Spleen (tissue), 11 donors: Measurements from ENCODE around the gene EDEM3. TPM values are rescaled to one million over a fixed set of nuclear protein-coding genes. Genes with fewer than 3 reads are reported as not detected.

Experiments used
- DNase-seq: peaks from one replicate; pipeline ENCODE4 v3.0.0-alpha.2; 2020
- H3K27ac ChIP-seq, 8 donors: fragments of 200-600 bp; sonication (generic) in 7 of 8; 1 replicate in 4 of 8; 2 replicates in 4 of 8; pipeline versions ENCODE4 v1.5.0 to v1.8.0; 2016 to 2021; ENCODE audit warnings: inconsistent platforms in 4 of 8, mild to moderate bottlenecking in 4 of 8, moderate library complexity in 1 of 8
- H3K27me3 ChIP-seq, 7 donors: fragments of 200-600 bp; sonication (generic) in 6 of 7; replicated peaks in 1 of 7; 1 replicate in 4 of 7; 2 replicates in 3 of 7; pipeline versions ENCODE4 v1.5.0 to v1.8.0; 2016 to 2021; ENCODE audit warnings: inconsistent platforms in 3 of 7, mild to moderate bottlenecking in 1 of 7
- H3K36me3 ChIP-seq, 6 donors: fragments of 200-600 bp; sonication (generic) in 5 of 6; 1 replicate in 4 of 6; 2 replicates in 2 of 6; pipeline versions ENCODE4 v1.5.0 to v1.8.0; 2016 to 2021; ENCODE audit warnings: inconsistent platforms in 2 of 6
- H3K4me1 ChIP-seq, 6 donors: fragments of 200-600 bp; sonication (generic) in 5 of 6; 1 replicate in 3 of 6; 2 replicates in 3 of 6; pipeline versions ENCODE4 v1.5.0 to v1.8.0; 2016 to 2021; ENCODE audit warnings: inconsistent platforms in 3 of 6
- H3K4me3 ChIP-seq, 8 donors: fragments of 200-600 bp; sonication (generic) in 7 of 8; 1 replicate in 4 of 8; 2 replicates in 4 of 8; pipeline versions ENCODE4 v1.5.0 to v1.8.0; 2016 to 2021; ENCODE audit warnings: inconsistent platforms in 4 of 8, mild to moderate bottlenecking in 4 of 8, moderate library complexity in 2 of 8
- H3K9me3 ChIP-seq, 8 donors: fragments of 200-600 bp; sonication (generic) in 7 of 8; 1 replicate in 4 of 8; 2 replicates in 4 of 8; pipeline versions ENCODE4 v1.5.0 to v1.8.0; 2016 to 2021; ENCODE audit warnings: inconsistent platforms in 4 of 8
- CTCF ChIP-seq, 11 experiments: fragments of 200-600 bp in 7 of 11; fragments of 450-650 bp in 4 of 11; sonication (generic) in 4 of 11; IDR thresholded peaks in 8 of 11; conservative IDR thresholded peaks in 3 of 11; 1 replicate in 7 of 11; 2 replicates in 4 of 11; pipeline versions ENCODE4 v1.4.0 to v1.8.0; 2016 to 2021; ENCODE audit warnings: antibody characterized with exemption in 11 of 11, inconsistent platforms in 4 of 11, mild to moderate bottlenecking in 1 of 11
- POLR2A ChIP-seq, 3 donors: fragments of 450-650 bp; IDR thresholded peaks; one replicate each; pipeline ENCODE4 v1.5.1; 2017; ENCODE audit warnings: antibody characterized with exemption in 3 of 3, mild to moderate bottlenecking in 1 of 3
- POLR2AphosphoS5 ChIP-seq, 3 donors: sonication (generic); formaldehyde crosslinking; IDR thresholded peaks; one replicate each; pipeline ENCODE4 v1.5.1; 2017; ENCODE audit warnings: antibody characterized with exemption in 3 of 3
- WGBS, 5 donors: extraction: QIAGEN DNeasy Blood & Tissue Kit in 3 of 5; methylation state at CpG; one replicate each; pipeline versions ENCODE4 v1.1.5 to v1.1.7; 2013 to 2018; 5-methylcytosine and 5-hydroxymethylcytosine counted together
- intact Hi-C: fragments of 100-400 bp; cut with DNase I; formaldehyde crosslinking; loops from one replicate; pipeline ENCODE4 v1.15.0; 2023; ENCODE audit warnings: low total_unique reads
- polyA plus RNA-seq, 3 donors: library from polyadenylated mRNA; stranded (reverse); fragments of 200-250 nt; gene quantifications; one replicate each; pipeline ENCODE4 v1.2.1, GENCODE V29; 2013
- total RNA-seq, 7 donors: library from RNA; depleted of rRNA in 3 of 7; stranded (reverse); fragments of >200 nt in 3 of 7; fragmentation: NEBNext Ultra II Directional in 4 of 7; extraction: Animal tissue kit (Norgen Biotek cat#: 25700) in 4 of 7; gene quantifications; one replicate each; pipeline versions ENCODE4 v1.1.0 to v1.2.1, GENCODE V29; 2016 to 2021
- donor health status: healthy with polysubstance abuse.
- donor health status: DM: no; HTN: no; CAD: no; lungs with moderate emphysema.
- donor health status: DM: no; HTN: no; CAD: no.
- donor health status: Bipolar disorder and iron deficiency.
- donor health status: healthy.
- donor health status: DM: no; HTN: no; CAD: no.
- donor health status: DM: yes; HTN: yes; CAD: no.

EDEM3 gene
- total and polyA plus RNA-seq, 10 donors, result 7.2 to 49.8 (median 31.9) TPM

DNA sequence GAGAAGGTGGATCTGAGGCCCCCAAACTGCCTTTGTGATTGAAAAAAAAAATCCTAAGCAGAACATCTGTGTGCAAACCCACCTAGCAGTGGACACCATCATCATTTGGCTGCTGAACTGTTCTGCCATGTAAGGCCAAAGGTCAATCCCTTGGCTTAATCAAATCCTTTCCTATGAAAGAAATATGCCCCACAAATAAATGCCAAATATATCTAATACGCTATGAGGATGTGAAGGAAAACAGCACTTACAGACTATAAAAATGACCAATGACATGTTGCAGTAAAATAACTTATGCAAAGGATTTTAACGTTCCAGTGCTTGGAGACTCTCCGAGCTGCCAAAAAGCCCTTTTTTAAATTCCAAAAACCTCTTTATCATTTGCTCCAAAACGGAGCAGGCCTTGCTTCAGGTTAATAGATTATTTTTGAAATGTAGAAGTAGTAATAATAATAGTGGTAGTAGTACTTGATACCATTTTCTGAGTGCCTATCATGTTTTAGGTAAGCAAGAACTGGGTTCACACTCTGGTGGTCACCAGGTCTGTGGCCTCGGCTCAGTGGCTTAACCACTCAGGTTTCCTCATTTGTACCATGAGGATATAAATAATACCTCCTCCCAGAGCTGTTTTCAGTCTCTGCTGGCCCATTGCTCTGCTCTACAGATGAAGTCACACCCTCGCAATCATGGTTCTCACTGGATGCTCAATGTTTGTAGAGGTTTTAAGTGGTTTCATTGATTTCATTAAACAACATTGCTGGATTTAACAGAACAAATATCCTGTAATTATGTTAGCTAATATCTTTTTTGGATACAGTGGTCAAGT is 47.9 kb upstream of the EDEM3 start:
- no peak overlapping the region for H3K4me3 ChIP-seq
- DNase-seq, result no peak
- 78 to 87% (median 83%) methylated on average over 6 of the region's 6 CpGs for WGBS, 5 donors
- H3K27me3 ChIP-seq, result no peaks in the 10 kb centered on the region
- H3K4me1 ChIP-seq, result peaks cover 0 to 20% (median 12%) of the 10 kb centered on the region in 6 donors
- H3K36me3 ChIP-seq, result peaks cover 0 to 54% (median under 1%) of the 10 kb centered on the region in 6 donors
- intact Hi-C loops, result loop anchor here (10.0 kb wide), 1 partner anchor 892 kb away; no protein-coding TSS in a partner anchor
- TF ChIP-seq POLR2AphosphoS5 (IDR thresholded peaks at IDR 0.05), result no peak
- TF ChIP-seq CTCF (IDR thresholded peaks at IDR 0.05 in 8 of 11, conservative IDR thresholded peaks at IDR 0.05 in 3 of 11), result no peak
- no peak for TF ChIP-seq POLR2A (IDR thresholded peaks at IDR 0.05)
- no peak overlapping the region for H3K27ac ChIP-seq
- no peaks in the 10 kb centered on the region for H3K9me3 ChIP-seq

GRCh38 chr1:184801503-184801902 is 46.8 kb upstream of the EDEM3 start:
- DNase-seq, result no peak
- intact Hi-C loops, result loop anchor here (10.0 kb wide), 1 partner anchor 893 kb away; no protein-coding TSS in a partner anchor
- H3K4me3 ChIP-seq, result no peak overlapping the region
- peaks cover 0 to 13% (median 11%) of the 10 kb centered on the region in 6 donors for H3K4me1 ChIP-seq
- H3K36me3 ChIP-seq, result peaks cover 0 to 57% (median 3%) of the 10 kb centered on the region in 6 donors
- TF ChIP-seq POLR2AphosphoS5 (IDR thresholded peaks at IDR 0.05), result no peak
- TF ChIP-seq CTCF (IDR thresholded peaks at IDR 0.05 in 8 of 11, conservative IDR thresholded peaks at IDR 0.05 in 3 of 11), result no peak
- no peak for TF ChIP-seq POLR2A (IDR thresholded peaks at IDR 0.05)
- no peaks in the 10 kb centered on the region for H3K9me3 ChIP-seq
- no peaks in the 10 kb centered on the region for H3K27me3 ChIP-seq
- no peak overlapping the region for H3K27ac ChIP-seq
- 75 to 82% (median 79%) methylated on average over 1 of the region's 1 CpG for WGBS, 5 donors

GRCh38 chr1:184800876-184801275 is 46.2 kb upstream of the EDEM3 start:
- peaks cover 0 to 7% (median 5%) of the 10 kb centered on the region in 6 donors for H3K4me1 ChIP-seq
- no peak overlapping the region for H3K27ac ChIP-seq
- WGBS, 5 donors, result 92 to 100% (median 98%) methylated on average over 3 of the region's 3 CpGs
- no peak for DNase-seq
- H3K4me3 ChIP-seq, result no peak overlapping the region
- no peak for TF ChIP-seq POLR2A (IDR thresholded peaks at IDR 0.05)
- no peak for TF ChIP-seq CTCF (IDR thresholded peaks at IDR 0.05 in 8 of 11, conservative IDR thresholded peaks at IDR 0.05 in 3 of 11)
- TF ChIP-seq POLR2AphosphoS5 (IDR thresholded peaks at IDR 0.05), result no peak
- no peaks in the 10 kb centered on the region for H3K9me3 ChIP-seq
- H3K36me3 ChIP-seq, result peaks cover 0 to 63% (median 3%) of the 10 kb centered on the region in 6 donors
- intact Hi-C loops, result loop anchor here (10.0 kb wide), 1 partner anchor 894 kb away; no protein-coding TSS in a partner anchor
- H3K27me3 ChIP-seq, result no peaks in the 10 kb centered on the region

- TF ChIP-seq CTCF (IDR thresholded peaks at IDR 0.05 in 8 of 11, conservative IDR thresholded peaks at IDR 0.05 in 3 of 11) (no peak), POLR2AphosphoS5 (IDR thresholded peaks at IDR 0.05) (no peak), POLR2A (IDR thresholded peaks at IDR 0.05) (no peak)
- no peak for DNase-seq
- Histone ChIP-seq H3K27me3 (no peaks in the 10 kb centered on the region), H3K9me3 (no peaks in the 10 kb centered on the region), H3K27ac (no peak overlapping the region), H3K36me3 (peaks cover 0 to 64% (median 3%) of the 10 kb centered on the region in 6 donors), H3K4me3 (no peak overlapping the region), H3K4me1 (peaks cover 5 to 29% (median 12%) of the 10 kb centered on the region in 6 donors)
- WGBS, 5 donors, result 87 to 94% (median 88%) methylated on average over 3 of the region's 3 CpGs
- intact Hi-C loops, result no loop called here
Observed at GRCh38 chr1:184793967-184794366, 39.3 kb upstream of the EDEM3 start.
